Neural cell (in vitro differentiated cells): ENCODE results near the gene CHST8. TPM values are rescaled to one million over a fixed set of nuclear protein-coding genes. Genes with fewer than 3 reads are reported as not detected.

Experiments
- H2AFZ ChIP-seq: fragments of 200-600, 300-800 bp; sonication (generic), shearing (Covaris generic); 2 replicates; pipeline ENCODE4 v1.6.0; 2014; ENCODE audit warnings: low read depth, mild to moderate bottlenecking, antibody characterized with exemption, low read length, moderate library complexity
- H3F3A ChIP-seq: fragments of 200-600 bp; shearing (Covaris generic); 2 replicates; pipeline ENCODE4 v1.6.1; 2016; ENCODE audit warnings: mild to moderate bottlenecking, moderate library complexity, mixed read lengths, antibody characterized with exemption, low read length; ENCODE audit not compliant: insufficient read depth, poor library complexity, severe bottlenecking
- H3K27ac ChIP-seq: fragments of 200-600, 300-800 bp; sonication (generic), shearing (Covaris generic); 2 replicates; pipeline ENCODE4 v1.5.1; 2014; ENCODE audit warnings: mild to moderate bottlenecking, low read length, moderate library complexity
- H3K27me3 ChIP-seq: fragments of 300-800, 200-600 bp; sonication (generic), shearing (Covaris generic); 2 replicates; pipeline ENCODE4 v1.6.0; 2014; ENCODE audit warnings: mild to moderate bottlenecking, low read depth, low read length, moderate library complexity; ENCODE audit not compliant: insufficient read depth
- H3K36me3 ChIP-seq: fragments of 300-800, 200-600 bp; sonication (generic), shearing (Covaris generic); 2 replicates; pipeline ENCODE4 v1.5.1; 2014; ENCODE audit warnings: mild to moderate bottlenecking, antibody characterized with exemption, low read length, moderate library complexity; ENCODE audit not compliant: insufficient read depth
- H3K4me2 ChIP-seq: fragments of 300-800, 200-600 bp; sonication (generic), shearing (Covaris generic); 2 replicates; pipeline ENCODE4 v1.6.0; 2014; ENCODE audit warnings: mild to moderate bottlenecking, low read length
- H3K4me3 ChIP-seq: fragments of 300-800, 200-600 bp; sonication (generic), shearing (Covaris generic); 2 replicates; pipeline ENCODE4 v1.5.1; 2014; ENCODE audit warnings: mild to moderate bottlenecking, low read length, moderate library complexity
- H3K79me2 ChIP-seq: fragments of 200-600 bp; shearing (Covaris generic); replicated peaks from 2 replicates; pipeline ENCODE4 v1.6.0; 2014; ENCODE audit warnings: mild to moderate bottlenecking, low read length, moderate library complexity; ENCODE audit not compliant: insufficient read depth
- H3K9ac ChIP-seq: fragments of 300-800, 200-600 bp; sonication (generic), shearing (Covaris generic); 2 replicates; pipeline ENCODE4 v1.6.1; 2016; ENCODE audit warnings: mild to moderate bottlenecking, low read length, mixed read lengths
- H3K9me2 ChIP-seq: fragments of 200-600 bp; shearing (Covaris generic); 2 replicates; pipeline ENCODE4 v1.6.1; 2016; ENCODE audit warnings: mild to moderate bottlenecking, low read length, mixed read lengths; ENCODE audit not compliant: insufficient read depth
- H3K9me3 ChIP-seq: fragments of 200-600, 300-800 bp; sonication (generic), shearing (Covaris generic); 2 replicates; pipeline ENCODE4 v1.6.1; 2016; ENCODE audit warnings: mild to moderate bottlenecking, mixed run types, low read length, moderate library complexity, mixed read lengths
- H4K20me1 ChIP-seq: fragments of 200-600 bp; shearing (Covaris generic); 2 replicates; pipeline ENCODE4 v1.6.1; 2016; ENCODE audit warnings: mild to moderate bottlenecking, mixed run types; ENCODE audit not compliant: insufficient read depth
- EP300 ChIP-seq: fragments of 450-650 bp; conservative IDR thresholded peaks from 2 replicates; pipeline ENCODE4 v1.6.1; 2014; ENCODE audit warnings: antibody characterized with exemption, mild to moderate bottlenecking, moderate library complexity; ENCODE audit not compliant: poor library complexity, severe bottlenecking
- MXI1 ChIP-seq: fragments of 450-650 bp; conservative IDR thresholded peaks from 2 replicates; pipeline ENCODE4 v1.6.1; 2014; ENCODE audit warnings: antibody characterized with exemption, mild to moderate bottlenecking; ENCODE audit not compliant: poor library complexity, severe bottlenecking
- POLR2AphosphoS5 ChIP-seq: IDR thresholded peaks from 2 replicates; pipeline ENCODE4 v1.6.1; 2012
- RAD21 ChIP-seq: fragments of 450-650 bp; conservative IDR thresholded peaks from 2 replicates; pipeline ENCODE4 v1.6.1; 2014; ENCODE audit warnings: antibody characterized with exemption, mild to moderate bottlenecking, moderate library complexity
- SMC3 ChIP-seq: fragments of 450-650 bp; conservative IDR thresholded peaks from 2 replicates; pipeline ENCODE4 v1.6.1; 2014; ENCODE audit warnings: antibody characterized with exemption, mild to moderate bottlenecking, moderate library complexity; ENCODE audit not compliant: poor library complexity
- TAF1 ChIP-seq: IDR thresholded peaks from 2 replicates; pipeline ENCODE4 v1.6.1; 2012; ENCODE audit warnings: low read depth
- polyA plus RNA-seq: library from polyadenylated mRNA; depleted of rRNA; stranded (reverse); fragments of >200 nt; gene quantifications from 2 replicates; pipeline ENCODE4 v1.2.3, GENCODE V29; 2014
- TF ChIP-seq, protein P1 (sequence below): fragments of 450-650 bp; IDR thresholded peaks from 2 replicates; pipeline ENCODE4 v1.5.1; 2014; ENCODE audit warnings: antibody characterized with exemption, mild to moderate bottlenecking, moderate library complexity; ENCODE audit not compliant: poor library complexity, severe bottlenecking
- TF ChIP-seq, protein P2 (sequence below): IDR thresholded peaks from 2 replicates; pipeline ENCODE4 v1.6.1; 2012; ENCODE audit warnings: borderline replicate concordance

CHST8 gene
- polyA plus RNA-seq, 1 donor from 2014 or later, result 7.1 TPM

DNA sequence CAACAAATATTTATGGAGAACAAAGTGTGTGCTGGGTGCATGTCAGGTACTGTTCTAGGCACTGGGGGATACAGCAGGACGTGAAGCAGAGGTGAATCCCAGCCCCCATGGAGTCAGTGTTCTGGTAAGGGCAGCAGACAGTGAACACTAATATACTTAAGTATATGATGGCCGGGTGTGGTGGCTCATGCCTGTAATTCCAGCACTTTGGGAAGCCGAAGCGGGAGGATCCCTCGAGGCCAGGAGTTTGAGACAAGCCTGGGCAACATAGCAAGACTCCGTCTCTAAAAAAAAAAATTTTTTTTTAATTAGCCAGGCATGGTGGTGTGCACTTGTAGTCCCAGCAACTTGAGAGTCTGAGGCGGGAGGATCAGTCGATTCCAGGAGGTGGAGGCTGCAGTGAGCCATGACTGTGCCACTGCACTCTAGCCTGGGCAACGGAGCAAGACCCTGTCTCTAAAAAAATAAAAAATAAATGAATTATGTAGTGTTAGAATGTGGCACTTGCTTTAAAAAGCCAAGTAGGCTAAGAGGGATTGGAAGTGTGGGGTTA is 22.6 kb downstream of the CHST8 start:
- no peaks in the 10 kb centered on the region for H3K9me2 ChIP-seq

DNA sequence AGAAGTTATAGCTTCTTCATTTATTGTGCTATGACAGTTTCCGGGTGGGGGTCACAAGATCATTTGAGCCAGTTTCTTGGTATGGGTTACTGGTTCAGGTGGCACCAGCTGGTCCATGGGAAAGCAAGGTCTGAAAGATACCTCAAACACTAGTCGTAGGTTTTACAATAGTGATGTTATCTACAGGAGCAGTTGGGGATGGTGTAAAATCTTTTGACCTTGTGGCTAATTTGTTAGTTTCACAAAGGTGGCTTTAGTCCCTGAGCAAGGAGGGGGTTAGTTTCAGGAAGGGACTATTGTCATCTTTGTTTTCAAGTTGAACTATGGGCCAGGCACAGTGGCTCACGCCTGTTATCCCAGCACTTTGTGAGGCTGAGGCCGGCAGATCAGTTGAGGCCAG is 24.6 kb downstream of the CHST8 start:
- H3F3A ChIP-seq, result no peaks in the 10 kb centered on the region
- H3K9ac ChIP-seq, result no peak overlapping the region
- H2AFZ ChIP-seq, result no peak overlapping the region
- H3K4me2 ChIP-seq, result no peak overlapping the region
- H3K27ac ChIP-seq, result no peak overlapping the region
- no peaks in the 10 kb centered on the region for H3K36me3 ChIP-seq
- no peaks in the 10 kb centered on the region for H3K27me3 ChIP-seq
- no peak for TF ChIP-seq MXI1
- no peak for TF ChIP-seq EP300
- TF ChIP-seq, protein P1, sequence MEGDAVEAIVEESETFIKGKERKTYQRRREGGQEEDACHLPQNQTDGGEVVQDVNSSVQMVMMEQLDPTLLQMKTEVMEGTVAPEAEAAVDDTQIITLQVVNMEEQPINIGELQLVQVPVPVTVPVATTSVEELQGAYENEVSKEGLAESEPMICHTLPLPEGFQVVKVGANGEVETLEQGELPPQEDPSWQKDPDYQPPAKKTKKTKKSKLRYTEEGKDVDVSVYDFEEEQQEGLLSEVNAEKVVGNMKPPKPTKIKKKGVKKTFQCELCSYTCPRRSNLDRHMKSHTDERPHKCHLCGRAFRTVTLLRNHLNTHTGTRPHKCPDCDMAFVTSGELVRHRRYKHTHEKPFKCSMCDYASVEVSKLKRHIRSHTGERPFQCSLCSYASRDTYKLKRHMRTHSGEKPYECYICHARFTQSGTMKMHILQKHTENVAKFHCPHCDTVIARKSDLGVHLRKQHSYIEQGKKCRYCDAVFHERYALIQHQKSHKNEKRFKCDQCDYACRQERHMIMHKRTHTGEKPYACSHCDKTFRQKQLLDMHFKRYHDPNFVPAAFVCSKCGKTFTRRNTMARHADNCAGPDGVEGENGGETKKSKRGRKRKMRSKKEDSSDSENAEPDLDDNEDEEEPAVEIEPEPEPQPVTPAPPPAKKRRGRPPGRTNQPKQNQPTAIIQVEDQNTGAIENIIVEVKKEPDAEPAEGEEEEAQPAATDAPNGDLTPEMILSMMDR, result no peak
- TF ChIP-seq POLR2AphosphoS5, result no peak
- TF ChIP-seq, protein P2, sequence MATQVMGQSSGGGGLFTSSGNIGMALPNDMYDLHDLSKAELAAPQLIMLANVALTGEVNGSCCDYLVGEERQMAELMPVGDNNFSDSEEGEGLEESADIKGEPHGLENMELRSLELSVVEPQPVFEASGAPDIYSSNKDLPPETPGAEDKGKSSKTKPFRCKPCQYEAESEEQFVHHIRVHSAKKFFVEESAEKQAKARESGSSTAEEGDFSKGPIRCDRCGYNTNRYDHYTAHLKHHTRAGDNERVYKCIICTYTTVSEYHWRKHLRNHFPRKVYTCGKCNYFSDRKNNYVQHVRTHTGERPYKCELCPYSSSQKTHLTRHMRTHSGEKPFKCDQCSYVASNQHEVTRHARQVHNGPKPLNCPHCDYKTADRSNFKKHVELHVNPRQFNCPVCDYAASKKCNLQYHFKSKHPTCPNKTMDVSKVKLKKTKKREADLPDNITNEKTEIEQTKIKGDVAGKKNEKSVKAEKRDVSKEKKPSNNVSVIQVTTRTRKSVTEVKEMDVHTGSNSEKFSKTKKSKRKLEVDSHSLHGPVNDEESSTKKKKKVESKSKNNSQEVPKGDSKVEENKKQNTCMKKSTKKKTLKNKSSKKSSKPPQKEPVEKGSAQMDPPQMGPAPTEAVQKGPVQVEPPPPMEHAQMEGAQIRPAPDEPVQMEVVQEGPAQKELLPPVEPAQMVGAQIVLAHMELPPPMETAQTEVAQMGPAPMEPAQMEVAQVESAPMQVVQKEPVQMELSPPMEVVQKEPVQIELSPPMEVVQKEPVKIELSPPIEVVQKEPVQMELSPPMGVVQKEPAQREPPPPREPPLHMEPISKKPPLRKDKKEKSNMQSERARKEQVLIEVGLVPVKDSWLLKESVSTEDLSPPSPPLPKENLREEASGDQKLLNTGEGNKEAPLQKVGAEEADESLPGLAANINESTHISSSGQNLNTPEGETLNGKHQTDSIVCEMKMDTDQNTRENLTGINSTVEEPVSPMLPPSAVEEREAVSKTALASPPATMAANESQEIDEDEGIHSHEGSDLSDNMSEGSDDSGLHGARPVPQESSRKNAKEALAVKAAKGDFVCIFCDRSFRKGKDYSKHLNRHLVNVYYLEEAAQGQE, result no peak
- no peak for TF ChIP-seq TAF1
- no peak for TF ChIP-seq RAD21
- H3K4me3 ChIP-seq, result no peak overlapping the region
- no peaks in the 10 kb centered on the region for H3K79me2 ChIP-seq
- H3K9me3 ChIP-seq, result no peaks in the 10 kb centered on the region
- H3K9me2 ChIP-seq, result no peaks in the 10 kb centered on the region
- no peaks in the 10 kb centered on the region for H4K20me1 ChIP-seq

More for the DNA sequence above, 22.6 kb downstream of the CHST8 start:
- TF ChIP-seq EP300, result no peak
- TF ChIP-seq SMC3, result no peak
- no peak for TF ChIP-seq RAD21
- TF ChIP-seq MXI1, result no peak
- TF ChIP-seq, protein P2, result no peak
- TF ChIP-seq, protein P1, result no peak
- Histone ChIP-seq H3K9me3 (no peaks in the 10 kb centered on the region), H3K4me2 (no peak overlapping the region), H3K79me2 (no peaks in the 10 kb centered on the region), H3F3A (no peaks in the 10 kb centered on the region), H3K36me3 (no peaks in the 10 kb centered on the region), H3K4me3 (no peak overlapping the region), H3K9ac (no peak overlapping the region), H3K27ac (no peak overlapping the region), H2AFZ (no peak overlapping the region), H4K20me1 (no peaks in the 10 kb centered on the region), H3K27me3 (no peaks in the 10 kb centered on the region)
